NCI-H774 (cell line): ENCODE measurements around the gene B4GALNT1.
"Not testable (repeated sequence)": the region's sequence is repeated elsewhere in the genome, so short reads cannot be mapped to it uniquely, and the experiment has no call there.

Experiments used
- DNase-seq: peaks from one replicate; lab custom pipeline; 2025; lab: John Stamatoyannopoulos, UW

B4GALNT1 gene

DNA sequence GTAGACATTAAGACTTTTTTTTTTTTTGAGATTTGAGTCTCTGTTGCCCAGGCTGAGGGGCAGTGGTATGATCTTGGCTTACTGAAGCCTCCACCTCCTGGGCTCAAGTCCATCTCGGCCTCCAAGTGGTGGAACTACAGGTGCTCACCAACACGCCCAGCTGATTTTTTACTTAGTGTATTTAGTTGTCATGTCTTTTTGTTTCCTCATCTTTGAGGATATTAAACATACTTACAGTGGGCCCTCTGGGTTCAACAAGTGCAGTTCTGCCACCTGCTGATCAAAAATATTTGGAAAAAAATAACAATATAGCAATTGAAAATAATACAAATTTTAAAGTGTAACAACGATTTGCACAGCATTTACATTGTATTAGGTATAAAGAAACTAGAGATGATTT, 4.4 kb upstream of the B4GALNT1 start:
- DNase-seq, result no peak

DNA sequence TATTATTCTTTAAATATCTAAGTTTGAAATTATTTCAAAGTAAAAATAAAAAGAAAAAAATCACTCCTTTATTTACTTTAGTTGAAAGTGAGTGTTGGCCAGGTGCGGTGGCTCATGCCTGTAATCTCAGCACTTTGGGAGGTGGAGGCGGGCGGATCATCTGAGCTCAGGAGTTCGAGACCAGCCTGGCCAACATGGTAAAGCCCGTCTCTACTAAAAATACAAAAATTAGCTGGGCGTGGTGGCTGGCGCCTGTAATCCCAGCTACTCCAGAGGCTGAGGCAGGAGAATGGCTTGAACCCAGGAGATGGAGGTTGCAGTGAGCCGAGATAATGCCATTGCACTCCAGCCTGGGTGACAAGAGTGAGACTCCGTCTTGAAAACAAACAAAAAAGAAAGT, 3.7 kb upstream of the B4GALNT1 start:
- DNase-seq, result not testable (repeated sequence)

DNA sequence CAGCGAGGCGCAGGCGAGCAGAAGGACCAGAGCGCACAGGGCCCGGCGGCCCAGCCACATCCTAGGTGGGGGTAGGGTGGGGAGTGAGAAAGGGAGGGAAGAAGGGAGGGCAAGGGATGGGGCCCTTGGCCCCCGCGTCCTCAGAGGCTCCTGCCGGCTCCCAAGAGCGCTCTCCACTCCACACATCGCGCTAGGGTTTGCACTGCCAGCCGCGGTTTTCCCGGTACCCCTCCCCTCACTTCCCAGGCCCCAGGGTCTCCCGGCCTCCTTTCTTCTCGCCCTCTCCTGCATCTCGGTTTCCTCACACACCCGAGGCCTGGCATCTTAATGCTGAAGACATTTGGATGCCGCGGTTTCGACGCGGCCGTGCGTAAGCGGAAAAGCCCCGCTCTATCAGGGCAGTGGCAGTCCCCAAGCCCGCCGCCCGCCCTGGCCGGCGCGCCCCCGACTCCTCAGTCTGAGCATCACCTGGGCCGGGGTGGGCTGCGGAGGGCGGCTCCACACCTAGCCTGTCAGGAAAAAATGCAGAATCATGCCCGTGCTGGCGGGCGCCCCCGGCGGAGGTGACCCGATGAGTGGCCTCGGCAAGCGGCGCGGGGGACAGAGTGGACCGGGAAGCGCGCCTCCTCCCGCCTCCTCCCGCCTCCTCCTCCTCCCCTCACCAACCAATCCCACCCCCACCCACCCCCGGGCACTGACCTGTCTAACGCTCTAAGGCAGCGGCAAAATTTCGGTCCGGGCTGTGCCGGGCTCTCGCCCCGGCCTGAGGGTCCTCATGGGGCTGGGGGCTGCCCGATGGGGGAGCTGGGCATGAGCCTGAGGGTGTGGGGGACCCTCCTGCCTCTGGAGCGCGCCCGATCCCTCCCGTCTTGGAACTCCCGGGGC, 686 bp downstream of the B4GALNT1 start:
- DNase-seq, result no peak

DNA sequence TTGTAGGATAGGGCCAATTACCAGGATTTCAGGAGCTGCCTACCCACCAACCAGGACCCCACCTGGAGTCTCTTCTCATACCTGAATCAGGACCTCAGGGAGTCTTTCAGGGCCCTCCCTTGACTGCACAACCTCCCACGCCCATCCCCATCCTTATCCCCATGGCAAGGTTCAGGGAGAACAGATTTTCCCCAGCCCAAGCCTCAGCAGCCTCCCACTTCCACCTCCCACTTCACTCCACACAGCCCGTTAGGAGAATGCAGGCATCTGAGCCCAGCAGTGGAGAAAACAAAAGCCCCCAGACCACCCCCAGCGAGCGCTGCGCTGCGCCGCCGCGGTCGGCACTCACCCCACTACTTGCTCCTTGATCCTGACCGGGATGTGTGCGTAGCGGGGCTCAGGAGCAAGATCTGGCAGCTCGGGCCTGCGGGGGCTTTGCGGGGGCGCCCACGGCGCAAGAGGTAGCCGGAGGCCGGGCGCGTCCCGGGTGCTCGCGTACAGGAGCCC, 1.4 kb downstream of the B4GALNT1 start:
- DNase-seq, result no peak

DNA sequence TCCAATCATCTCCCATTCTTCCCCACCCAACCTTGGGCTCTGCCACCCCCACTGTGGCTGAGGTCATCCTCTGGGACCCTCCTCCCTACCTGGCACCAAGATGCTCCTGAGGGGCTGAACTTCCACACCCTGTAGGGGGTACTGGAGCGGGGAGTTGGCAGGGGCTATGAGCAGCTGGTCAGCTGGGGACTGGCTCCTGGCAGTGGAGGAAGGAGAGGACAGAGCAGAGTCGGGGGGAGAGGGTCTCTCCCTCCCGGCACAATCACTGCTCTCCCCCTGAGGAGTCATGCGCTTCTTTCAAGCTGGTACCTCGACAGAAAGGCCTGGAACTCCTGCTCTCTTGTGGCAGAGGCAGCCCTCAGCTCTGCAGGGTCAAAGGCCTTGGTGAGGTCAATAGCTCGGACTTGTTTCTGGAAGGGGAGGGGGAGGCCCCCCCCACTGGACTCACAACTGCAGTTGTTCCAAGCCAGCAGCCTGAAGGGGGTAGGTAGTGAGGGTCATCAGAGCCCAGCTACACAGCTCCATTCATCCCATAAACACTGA, 2.0 kb downstream of the B4GALNT1 start:
- no peak for DNase-seq

DNA sequence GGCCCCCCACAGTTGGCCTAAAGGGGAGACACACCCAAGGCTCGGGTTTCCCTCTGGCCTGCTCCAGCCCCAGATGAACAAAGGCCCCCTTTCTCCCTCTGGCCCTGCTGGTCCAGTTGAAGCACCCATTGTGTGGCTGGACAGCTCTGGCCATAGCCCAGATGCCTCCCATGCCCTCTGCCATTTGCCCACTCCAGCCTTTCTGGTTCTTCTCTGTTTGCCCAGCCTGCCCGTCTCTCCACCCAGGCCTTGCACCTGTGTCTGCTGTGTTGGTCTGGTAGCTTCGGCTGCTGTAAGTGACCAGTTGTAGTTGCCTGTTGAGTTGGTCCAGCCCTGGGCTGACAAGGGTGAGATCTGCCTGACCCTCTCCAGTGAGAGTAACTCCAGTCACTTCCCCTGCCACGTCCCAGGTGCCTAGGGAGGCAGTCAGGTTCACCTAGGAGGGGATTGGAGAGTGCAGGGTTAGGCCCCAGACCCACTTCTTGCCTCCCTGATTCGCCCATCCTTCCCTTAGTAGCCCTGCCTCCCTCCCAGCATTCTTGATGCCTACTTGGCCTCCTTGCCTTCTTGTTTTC, 3.0 kb downstream of the B4GALNT1 start:
- no peak for DNase-seq

DNA sequence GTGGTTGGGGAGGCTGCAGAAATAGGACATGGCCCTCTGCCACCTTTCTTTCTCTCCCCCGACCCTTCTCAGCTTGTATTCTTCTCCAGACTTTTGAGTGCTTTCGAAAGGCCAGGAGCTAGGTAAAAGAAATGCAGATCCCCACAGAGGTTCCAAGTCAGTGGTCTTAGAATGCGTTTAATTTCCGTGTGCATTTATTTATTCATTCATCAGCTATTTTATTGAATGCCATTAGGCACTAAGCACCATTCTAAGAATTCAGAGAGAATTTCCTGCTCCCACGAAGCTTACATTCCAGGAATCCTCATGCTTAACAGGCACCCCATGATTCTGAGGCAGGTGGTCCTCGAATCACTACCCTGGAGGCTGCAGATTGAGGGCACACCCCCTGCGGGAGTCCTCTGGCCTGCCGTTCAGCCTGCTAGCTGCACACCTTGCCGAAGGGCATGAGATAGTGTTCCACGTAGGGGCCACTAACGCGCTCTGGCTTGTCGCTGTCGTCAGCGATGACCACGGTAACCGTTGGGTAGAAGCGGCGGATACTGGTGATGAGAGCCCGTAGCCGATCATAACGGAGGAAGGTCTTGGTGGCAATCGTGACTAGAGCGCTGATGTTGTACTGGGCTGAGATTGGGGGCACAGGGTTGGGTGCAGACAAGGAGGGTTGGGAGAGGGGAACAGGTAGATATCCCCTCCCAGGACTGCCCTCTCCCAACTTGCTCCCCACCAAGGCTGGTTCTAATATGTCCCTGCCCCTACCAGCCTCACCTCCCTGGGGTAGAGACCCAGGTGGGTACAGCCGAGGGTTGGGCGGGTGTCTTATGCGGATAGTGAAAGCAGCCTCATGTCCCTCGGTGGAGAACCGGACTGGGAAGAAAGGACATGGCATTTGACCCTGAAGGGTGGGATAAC, 4.5 kb downstream of the B4GALNT1 start:
- no peak for DNase-seq

DNA sequence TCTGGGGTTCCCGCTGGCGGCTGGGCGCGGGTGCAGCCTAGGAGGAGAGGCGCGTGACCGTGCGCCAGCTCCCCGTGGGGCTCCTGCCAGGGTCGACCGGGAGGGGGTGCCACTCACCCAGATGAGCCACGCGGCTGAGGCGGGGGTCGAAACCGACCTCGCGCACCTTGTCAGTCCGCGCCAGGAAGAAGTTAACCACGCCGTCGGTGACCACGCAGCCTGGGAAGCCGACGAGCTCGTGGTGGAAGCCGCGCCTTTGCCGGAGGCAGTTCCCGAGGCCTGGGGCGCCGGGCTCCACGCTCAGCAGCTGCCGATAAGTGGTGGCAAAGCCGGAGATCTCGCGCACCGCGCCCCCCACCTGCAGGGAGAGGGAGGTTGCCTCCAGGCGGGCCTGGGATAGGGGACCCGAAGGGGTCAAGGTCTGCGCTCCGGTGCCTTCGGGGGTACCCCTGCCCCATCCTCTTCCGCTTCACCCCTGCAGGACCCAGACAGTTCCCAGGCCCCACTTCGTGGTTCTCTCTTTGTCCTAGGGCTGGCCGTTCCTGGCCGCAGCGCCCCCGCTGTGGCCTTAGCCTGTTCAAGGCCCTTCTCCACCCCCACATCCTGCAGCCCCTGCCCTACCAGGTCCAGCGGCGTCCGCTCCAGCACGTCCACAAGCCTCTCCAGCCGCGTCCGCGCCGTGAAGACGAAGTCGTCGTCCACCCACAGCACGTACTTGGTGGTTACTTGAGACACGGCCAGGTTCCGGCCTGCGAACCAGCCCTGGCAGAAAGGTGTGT, 5.3 kb downstream of the B4GALNT1 start:
- DNase-seq, result no peak

DNA sequence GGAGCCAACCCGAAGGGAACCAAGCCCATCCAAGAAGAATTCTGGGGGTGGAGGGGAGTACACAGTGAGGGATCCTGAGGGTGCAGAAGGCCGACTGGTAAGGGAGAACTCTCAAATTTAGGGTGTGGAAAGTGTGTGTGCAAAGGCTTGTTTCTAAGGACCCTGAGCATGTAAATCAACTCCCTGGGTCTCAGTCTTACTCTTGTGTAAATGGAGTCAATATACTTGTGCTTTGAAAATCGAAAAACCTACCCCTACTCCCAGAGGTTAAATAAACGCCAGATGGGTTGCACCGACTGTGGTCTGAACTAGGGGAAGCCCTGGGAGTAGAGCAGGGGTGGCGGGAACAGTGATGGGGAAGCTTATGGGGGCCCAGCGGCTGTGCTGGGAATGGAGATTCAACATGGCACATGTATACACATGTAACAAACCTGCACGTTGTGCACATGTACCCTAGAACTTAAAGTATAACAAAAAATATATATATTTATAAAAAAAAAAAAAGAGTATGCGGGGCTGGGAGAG, 6.0 kb downstream of the B4GALNT1 start:
- DNase-seq, result no peak

DNA sequence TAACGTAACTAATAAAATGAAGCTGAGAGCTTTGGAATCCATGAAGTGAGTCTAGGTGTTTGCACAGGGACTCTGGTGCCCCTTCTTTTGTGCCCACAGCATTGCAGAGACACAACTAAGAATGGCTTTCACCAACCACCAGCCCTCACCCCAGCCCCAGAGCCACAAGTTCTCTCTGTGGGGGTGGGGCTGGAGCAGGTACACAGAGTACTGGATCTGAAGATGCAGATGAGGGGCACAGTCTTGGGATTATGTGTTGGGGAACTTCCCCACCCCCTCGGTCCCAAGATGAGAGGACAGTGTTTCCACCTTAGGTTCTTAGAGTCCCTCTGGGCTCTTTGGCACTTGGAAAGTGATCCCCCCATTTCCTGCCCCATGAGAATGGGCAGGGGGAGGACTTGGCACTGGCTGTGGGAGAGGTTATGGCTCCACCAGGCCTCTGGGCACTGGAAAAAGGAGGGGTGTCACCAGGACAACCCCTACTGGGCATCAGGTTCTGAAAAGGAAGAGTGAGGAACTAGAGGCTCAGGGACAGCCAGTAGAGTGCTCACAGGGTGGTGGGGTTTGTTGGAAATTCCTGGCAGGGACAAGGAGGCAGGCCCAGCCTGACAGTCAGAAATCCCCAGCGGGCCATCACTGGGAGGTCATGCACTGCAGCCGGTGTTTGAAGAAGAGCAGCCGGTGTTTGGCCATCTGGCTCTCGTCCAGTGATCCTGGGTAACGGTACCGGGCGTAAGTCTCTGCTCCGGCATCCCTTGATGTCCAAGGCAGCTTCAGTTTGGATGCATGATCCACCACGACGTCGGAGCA, 6.7 kb downstream of the B4GALNT1 start:
- no peak for DNase-seq

DNA sequence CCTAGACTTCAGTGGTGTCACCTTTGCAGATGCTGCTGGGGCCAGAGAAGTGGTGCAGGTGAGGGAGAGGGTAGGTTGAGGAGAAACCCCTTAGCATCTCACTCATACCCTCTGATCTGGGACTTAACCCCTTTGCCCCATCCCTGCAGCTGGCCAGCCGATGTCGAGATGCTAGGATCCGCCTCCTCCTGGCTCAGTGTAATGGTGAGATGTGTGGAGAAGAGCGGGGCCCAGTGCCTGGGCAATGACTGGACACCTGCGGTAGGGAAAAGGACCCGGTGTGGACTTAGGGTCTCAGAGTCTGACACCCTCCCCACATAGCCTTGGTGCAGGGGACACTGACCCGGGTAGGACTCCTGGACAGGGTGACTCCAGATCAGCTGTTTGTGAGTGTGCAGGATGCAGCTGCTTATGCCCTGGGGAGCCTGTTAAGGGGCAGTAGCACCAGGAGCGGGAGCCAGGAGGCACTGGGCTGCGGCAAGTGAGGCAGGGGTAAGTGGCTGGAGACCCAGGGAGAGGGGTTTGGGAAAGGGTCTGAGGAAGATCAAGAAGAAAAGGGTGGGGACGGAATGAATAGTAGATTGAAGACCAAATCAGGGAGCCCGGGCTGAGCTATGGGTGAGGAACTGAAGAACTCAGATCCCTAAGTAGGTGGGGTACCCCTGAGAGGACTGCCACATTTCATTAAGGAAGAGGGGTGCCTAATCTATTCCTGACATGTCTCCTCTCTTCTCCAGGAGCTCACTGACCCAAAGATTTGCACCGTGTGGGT, 7.6 kb downstream of the B4GALNT1 start:
- no peak for DNase-seq

DNA sequence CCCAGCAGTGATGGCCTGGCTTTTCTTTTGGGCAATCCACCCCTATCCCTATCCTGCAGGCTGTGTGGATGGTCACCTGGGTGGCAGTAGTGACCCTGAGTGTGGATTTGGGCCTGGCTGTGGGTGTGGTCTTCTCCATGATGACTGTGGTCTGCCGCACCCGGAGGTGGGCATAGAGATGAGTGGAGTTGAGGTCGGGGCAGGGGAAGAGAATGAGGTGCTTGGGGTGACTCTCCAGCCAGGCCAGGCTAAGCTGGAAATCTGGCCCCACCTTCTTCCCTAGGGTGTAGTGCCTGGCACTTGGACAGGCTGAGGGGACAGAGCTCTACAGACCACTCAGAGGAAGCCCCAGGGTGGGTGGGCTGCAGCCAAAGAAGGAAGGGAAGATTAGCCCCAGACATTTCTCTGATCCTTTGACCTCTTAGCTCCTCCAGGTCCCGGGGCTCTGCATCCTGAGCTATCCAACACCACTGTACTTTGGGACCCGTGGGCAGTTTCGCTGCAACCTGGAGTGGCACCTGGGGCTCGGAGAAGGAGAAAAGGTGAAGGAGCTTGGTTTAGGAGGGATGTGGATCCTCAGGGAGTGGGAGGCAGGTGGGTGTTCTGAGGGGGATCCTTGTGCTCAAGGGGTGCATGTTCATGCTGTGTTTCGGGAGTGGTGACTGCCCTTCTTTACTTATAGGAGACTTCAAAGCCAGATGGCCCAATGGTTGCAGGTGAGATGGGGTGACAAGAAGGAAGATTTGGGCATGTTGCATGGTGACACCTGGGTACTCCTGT, 8.4 kb downstream of the B4GALNT1 start:
- DNase-seq, result no peak

DNA sequence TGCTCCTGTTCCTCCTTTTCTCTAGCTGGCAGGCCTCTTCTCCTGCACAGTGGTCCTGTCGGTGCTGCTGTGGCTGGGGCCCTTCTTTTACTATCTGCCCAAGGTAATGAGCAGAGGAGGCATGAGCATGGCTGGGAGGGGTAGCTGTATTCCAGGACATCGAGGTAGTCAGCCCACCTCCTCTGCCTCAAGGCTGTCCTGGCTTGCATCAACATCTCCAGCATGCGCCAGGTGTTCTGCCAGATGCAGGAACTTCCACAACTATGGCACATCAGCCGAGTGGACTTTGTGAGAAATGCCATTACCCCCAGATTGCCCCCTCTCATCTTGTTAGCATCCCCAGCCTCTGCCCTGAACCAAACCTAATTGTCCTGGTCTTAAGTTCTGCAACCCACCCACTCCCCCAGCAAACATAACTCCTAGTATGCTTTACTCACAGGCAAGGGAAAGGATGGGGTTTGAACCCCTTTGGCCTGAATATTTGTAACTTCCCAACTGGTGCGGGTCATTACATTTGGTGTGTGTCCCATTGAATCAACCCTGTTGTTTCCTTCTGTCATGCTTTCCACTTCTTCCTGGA, 9.1 kb downstream of the B4GALNT1 start:
- no peak for DNase-seq

DNA sequence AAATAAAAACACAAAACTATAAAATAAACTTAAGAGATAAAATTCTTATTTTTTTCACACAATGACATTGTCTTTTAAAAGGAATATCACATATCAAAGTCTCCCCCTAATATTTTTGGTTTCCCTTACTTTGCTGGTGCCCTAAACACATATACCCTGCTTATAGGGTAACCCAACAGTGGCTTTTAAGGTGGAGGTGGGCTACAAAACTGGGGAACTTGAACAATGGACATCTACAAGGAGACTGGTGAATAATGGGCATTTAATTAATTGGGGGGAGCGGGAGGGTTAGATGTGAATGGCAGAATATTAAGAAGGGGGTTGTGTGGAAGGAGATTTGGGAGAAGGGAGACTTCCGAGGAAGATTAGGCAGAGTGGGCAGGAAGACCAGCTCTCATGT, 9.6 kb downstream of the B4GALNT1 start:
- DNase-seq, result no peak

DNA sequence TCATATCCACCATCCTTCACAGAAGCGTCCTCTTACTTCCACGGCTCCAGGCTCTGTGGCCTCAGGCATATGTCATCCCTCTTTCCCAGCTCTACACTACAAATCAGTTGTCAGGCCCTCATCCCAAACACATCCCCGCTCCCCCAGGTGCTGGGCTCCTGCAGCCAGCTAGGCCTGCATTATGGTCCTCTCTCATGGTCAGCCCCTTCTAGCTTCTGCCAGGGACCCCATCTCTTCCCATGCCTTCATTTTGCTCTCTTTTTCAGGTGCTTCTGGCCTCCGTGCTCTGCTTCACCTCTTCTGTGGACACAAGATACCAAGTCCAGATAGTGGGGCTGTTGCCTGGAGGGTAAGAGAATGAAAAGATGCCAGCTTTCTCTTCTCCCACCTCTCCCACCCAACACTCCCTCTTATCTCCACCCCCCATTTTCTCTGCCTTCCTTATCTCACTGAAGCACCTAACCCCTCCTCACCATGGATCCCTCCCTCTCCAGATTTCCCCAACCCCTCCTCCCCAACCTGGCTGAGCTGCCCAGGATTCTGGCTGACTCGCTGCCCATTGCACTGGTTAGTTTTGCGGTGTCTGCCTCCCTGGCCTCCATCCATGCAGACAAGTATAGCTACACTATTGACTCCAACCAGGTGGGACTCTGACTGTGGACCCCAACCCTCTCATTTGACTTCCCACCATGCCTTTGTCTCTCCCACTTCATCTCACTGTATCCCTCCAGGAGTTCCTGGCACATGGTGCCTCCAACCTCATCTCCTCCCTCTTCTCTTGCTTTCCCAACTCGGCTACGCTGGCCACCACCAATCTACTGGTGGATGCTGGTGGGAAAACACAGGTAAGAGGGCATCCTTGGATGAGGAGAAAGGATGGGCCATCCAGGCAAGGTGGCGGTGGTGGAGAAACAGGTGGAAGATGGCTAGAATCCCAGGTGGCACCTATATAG, 10.4 kb downstream of the B4GALNT1 start:
- no peak for DNase-seq

DNA sequence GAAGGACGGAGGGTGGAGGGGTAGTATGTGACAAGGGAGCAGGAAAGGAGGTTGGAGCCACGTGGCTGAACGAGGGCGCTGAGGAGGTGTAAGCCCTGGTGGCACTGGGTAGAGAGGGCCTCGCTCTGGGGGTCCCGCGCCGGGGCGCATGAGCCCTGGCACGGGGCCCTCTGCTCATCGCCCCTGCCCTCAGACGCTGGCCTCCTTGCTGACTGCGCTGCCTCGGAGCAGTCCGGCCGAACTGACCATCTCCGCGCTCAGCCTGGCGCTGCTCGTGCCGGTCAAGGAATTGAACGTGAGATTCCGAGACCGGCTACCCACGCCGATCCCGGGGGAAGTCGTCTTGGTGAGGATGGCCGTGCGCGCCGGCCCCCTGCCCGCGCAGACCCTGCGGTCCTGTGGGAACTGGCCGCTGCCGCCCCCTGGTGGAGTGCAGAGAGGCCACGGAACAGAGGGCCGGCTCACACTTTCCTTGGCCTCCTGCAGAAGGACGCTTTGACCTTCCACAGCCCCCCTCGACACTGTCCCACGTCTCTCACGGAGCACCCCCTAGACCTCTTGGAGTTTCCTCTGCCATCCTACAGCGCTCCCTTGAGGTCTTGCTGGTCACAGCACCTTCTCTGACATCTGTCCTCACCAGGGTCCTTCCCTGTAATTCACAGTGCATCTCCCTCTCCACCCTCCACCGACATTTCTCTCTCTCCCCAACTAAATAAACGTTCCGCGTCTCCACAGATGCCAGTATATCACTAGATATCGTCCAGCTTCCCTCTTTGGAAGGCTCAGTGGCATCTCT, 11.3 kb downstream of the B4GALNT1 start:
- DNase-seq, result peak; percentile 25
